HepG2 (cell line): Measurements from ENCODE around the gene PIGO. TPM values are rescaled to one million over a fixed set of nuclear protein-coding genes. Genes with fewer than 3 reads are reported as not detected.

Experiments used
- ATAC-seq: fragments of 200-7000 bp; cut with Tn5 transposase; 3 replicates; pipeline ENCODE4 v1.9.1; 2020; ENCODE audit warnings: mild to moderate bottlenecking, moderate library complexity
- BruUV-seq: library from RNA; stranded (reverse); fragments of 400-500 nt; replicated peaks from 2 replicates; lab custom pipeline; 2021; lab: Mats Ljungman, UMichigan
- CTCF ChIA-PET: fragments of 300-600 bp; formaldehyde crosslinking; extraction: SDS; loops from one replicate; lab custom pipeline; 2021; ENCODE audit warnings: low total read pairs, inconsistent platforms, low intra/inter-chr PET ratio; lab: Yijun Ruan, JAX
- POLR2A ChIA-PET: fragments of 350-600 bp; sonication (Branson Sonifier 250); formaldehyde crosslinking; loops from one replicate; lab custom pipeline; 2020; ENCODE audit warnings: antibody characterized with exemption, inconsistent platforms; lab: Yijun Ruan, JAX
- DNase-seq: peaks from one replicate; pipeline ENCODE4 v3.0.0-alpha.2; 2015; ENCODE audit warnings: low spot score
- FAIRE-seq: peaks from 3 replicates; lab custom pipeline; 2011; peaks lifted over from hg19 to GRCh38; lab: Jason Lieb, UNC
- H2AFZ ChIP-seq: one replicate; pipeline ENCODE4 v1.6.1; 2011; ENCODE audit warnings: low read length, inconsistent platforms
- H3K27ac ChIP-seq: fragments of 300-600 bp; 3 replicates; pipeline ENCODE4 v1.8.0; 2011; ENCODE audit warnings: mixed run types, mild to moderate bottlenecking, mixed read lengths, low read length, inconsistent platforms; ENCODE audit not compliant: insufficient read depth; ENCODE audit errors: extremely low read length
- H3K27me3 ChIP-seq, 2 experiments: fragments of 200-600 bp in 1 of 2; 2 replicates in 1 of 2; 3 replicates in 1 of 2; pipeline versions ENCODE4 v1.6.0 to v1.8.0; 2011; ENCODE audit warnings: low read length in 2 of 2, mild to moderate bottlenecking in 2 of 2, moderate library complexity in 2 of 2, inconsistent platforms in 1 of 2; ENCODE audit not compliant: insufficient read depth in 2 of 2, control insufficient read depth in 1 of 2
- H3K36me3 ChIP-seq, 2 experiments: fragments of 200-600 bp in 1 of 2; replicated peaks in 1 of 2; 2 replicates in 1 of 2; 3 replicates in 1 of 2; pipeline versions ENCODE4 v1.5.1 to v1.8.0; 2011; ENCODE audit warnings: low read length in 2 of 2, inconsistent platforms in 1 of 2; ENCODE audit not compliant: insufficient read depth in 2 of 2, control insufficient read depth in 1 of 2
- H3K4me1 ChIP-seq: 2 replicates; pipeline ENCODE4 v1.5.1; 2012; ENCODE audit warnings: low read length, inconsistent platforms; ENCODE audit not compliant: insufficient read depth
- H3K4me2 ChIP-seq: 2 replicates; pipeline ENCODE4 v1.6.0; 2011; ENCODE audit warnings: low read depth, low read length, inconsistent platforms
- H3K4me3 ChIP-seq, 3 experiments: fragments of 200-600 bp in 1 of 3; sonication (generic), shearing (Covaris generic) in 1 of 3; replicated peaks in 1 of 3; 2 replicates each; pipeline ENCODE4 v1.5.1; 2011 to 2016; ENCODE audit warnings: low read length in 3 of 3, inconsistent platforms in 2 of 3, low read depth in 2 of 3, mild to moderate bottlenecking in 2 of 3, control low read depth in 1 of 3, mixed read lengths in 1 of 3; ENCODE audit not compliant: insufficient read depth in 1 of 3
- H3K79me2 ChIP-seq: one replicate; pipeline ENCODE4 v1.6.1; 2011; ENCODE audit warnings: low read length, inconsistent platforms; ENCODE audit not compliant: insufficient read depth
- H3K9ac ChIP-seq: 2 replicates; pipeline ENCODE4 v1.6.0; 2011; ENCODE audit warnings: mild to moderate bottlenecking, low read depth, low read length, inconsistent platforms; ENCODE audit not compliant: insufficient read depth
- H3K9me3 ChIP-seq: 2 replicates; pipeline ENCODE4 v1.5.1; 2012; ENCODE audit warnings: mild to moderate bottlenecking, low read length
- H4K20me1 ChIP-seq: 2 replicates; pipeline ENCODE4 v1.6.0; 2011; ENCODE audit warnings: inconsistent platforms, mild to moderate bottlenecking, low read length, moderate library complexity; ENCODE audit not compliant: insufficient read depth
- KDM1A ChIP-seq: IDR thresholded peaks from 2 replicates; pipeline ENCODE4 v1.6.1; 2016; ENCODE audit warnings: missing compliant biosample characterization
- MAFK ChIP-seq, 2 experiments: IDR thresholded peaks in 1 of 2; conservative IDR thresholded peaks in 1 of 2; 2 replicates each; pipeline ENCODE4 v1.6.1; 2011; ENCODE audit warnings: improper control_type of control experiment in 2 of 2, low read length in 2 of 2
- NCOR1 ChIP-seq: fragments of 200-600 bp; sonication (generic); IDR thresholded peaks from 2 replicates; pipeline ENCODE4 v1.7.0; 2017; ENCODE audit warnings: antibody characterized with exemption, low read length, borderline replicate concordance
- POLR2A ChIP-seq, 2 experiments: IDR thresholded peaks; 2 replicates each; pipeline ENCODE4 v1.6.1; 2011; ENCODE audit warnings: low read depth in 2 of 2, low read length in 2 of 2, mild to moderate bottlenecking in 1 of 2, moderate library complexity in 1 of 2; ENCODE audit not compliant: insufficient read depth in 1 of 2
- POLR2AphosphoS2 ChIP-seq: IDR thresholded peaks from 2 replicates; pipeline ENCODE4 v1.6.1; 2011; ENCODE audit warnings: low read depth, low read length, improper control_type of control experiment
- ZNF773 ChIP-seq: sonication (generic); formaldehyde crosslinking; IDR thresholded peaks from 2 replicates; pipeline ENCODE4 v1.4.0; 2020; ENCODE audit warnings: missing genetic modification reagents, borderline replicate concordance
- WGBS: methylation state at CpG from one replicate; pipeline ENCODE4 v1.1.6; 2017; ENCODE audit warnings: low lambda C conversion rate; 5-methylcytosine and 5-hydroxymethylcytosine counted together
- in situ Hi-C: cut with HindIII; loops from 2 replicates; pipeline ENCODE4 v1.10.0; 2017; ENCODE audit warnings: low pct_unique_long_range_greater_than_20kb; ENCODE audit not compliant: extremely low pct_ligation_motif_present
- intact Hi-C: fragments of 100-400 bp; cut with micrococcal nuclease; formaldehyde crosslinking; loops from one replicate; pipeline ENCODE4 v1.10.0; 2022; ENCODE audit not compliant: unreplicated experiment
- polyA plus RNA-seq, 8 experiments: library from polyadenylated mRNA; depleted of rRNA in 3 of 8; stranded (reverse) in 7 of 8; unstranded in 1 of 8; fragments of >200 nt; fragmentation: Illumina TruSeq in 4 of 8; extraction: Trizol in 4 of 8; gene quantifications; 2 replicates each; pipeline versions ENCODE4 v1.2.1 to v1.2.3, GENCODE V29; 2011 to 2016; ENCODE audit warnings: low read depth in 4 of 8, missing spikeins in 1 of 8, mixed read lengths in 1 of 8; ENCODE audit not compliant: insufficient read depth in 1 of 8
- total RNA-seq, 5 experiments: library from RNA; depleted of rRNA; stranded (reverse); fragments of >200 nt; fragmentation: Illumina TruSeq; extraction: Trizol; gene quantifications; 2 replicates each; pipeline ENCODE4 v1.2.3, GENCODE V29; 2016; ENCODE audit warnings: low read depth in 1 of 5
- TF ChIP-seq, protein P1 (sequence below): sonication (generic); formaldehyde crosslinking; IDR thresholded peaks from 2 replicates; pipeline ENCODE4 v1.4.0; 2020; ENCODE audit warnings: missing genetic modification reagents, mild to moderate bottlenecking, borderline replicate concordance

PIGO gene
- total and polyA plus RNA-seq, 2 of the 13 experiments (the other 11 are each of a cell fraction or from before 2014, with no cell fraction given) = 20.5 to 26.2 TPM

DNA sequence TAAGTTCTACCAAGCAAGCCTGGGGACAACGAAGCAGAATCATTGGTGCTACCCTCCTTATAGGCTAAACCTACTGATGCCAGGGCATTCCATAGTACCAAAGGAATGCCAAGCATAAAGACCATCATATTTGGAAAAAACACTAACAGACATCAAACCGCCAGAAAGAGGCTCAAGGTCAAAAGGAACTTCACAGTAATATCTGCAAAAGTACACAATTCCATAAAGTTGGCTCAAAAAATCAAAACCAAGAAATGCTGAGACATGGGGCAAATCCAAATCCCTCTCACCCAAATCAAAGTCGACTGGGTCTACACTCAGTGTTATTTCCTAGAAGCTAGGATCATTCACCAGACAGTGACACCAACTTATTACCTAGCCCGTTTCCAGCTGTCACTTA, 27.4 kb downstream of the PIGO start:
- ATAC-seq = no peak
- Histone ChIP-seq H2AFZ (no peak overlapping the region), H3K36me3 (peaks cover 25 to 51% of the 10 kb centered on the region in 2 experiments), H3K79me2 (peaks cover 53% of the 10 kb centered on the region), H3K4me1 (peaks cover 37% of the 10 kb centered on the region), H3K4me2 (peak overlapping the region; percentile 55), H3K4me3 (no peak overlapping the region; a peak in 1 of 6 replicates), H3K9ac (no peak overlapping the region), H3K9me3 (no peaks in the 10 kb centered on the region), H4K20me1 (peaks cover 41% of the 10 kb centered on the region), H3K27me3 (no peaks in the 10 kb centered on the region; a peak in 1 of 5 replicates), H3K27ac (no peak overlapping the region)
- TF ChIP-seq, protein P1, sequence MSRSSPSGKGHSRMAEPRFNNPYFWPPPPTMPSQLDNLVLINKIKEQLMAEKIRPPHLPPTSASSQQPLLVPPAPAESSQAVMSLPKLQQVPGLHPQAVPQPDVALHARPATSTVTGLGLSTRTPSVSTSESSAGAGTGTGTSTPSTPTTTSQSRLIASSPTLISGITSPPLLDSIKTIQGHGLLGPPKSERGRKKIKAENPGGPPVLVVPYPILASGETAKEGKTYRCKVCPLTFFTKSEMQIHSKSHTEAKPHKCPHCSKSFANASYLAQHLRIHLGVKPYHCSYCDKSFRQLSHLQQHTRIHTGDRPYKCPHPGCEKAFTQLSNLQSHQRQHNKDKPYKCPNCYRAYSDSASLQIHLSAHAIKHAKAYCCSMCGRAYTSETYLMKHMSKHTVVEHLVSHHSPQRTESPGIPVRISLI (CRISPR knock-in tag) = no peak
- TF ChIP-seq POLR2AphosphoS2 (peak; percentile 54; the same call in 1 of the 2 replicates), POLR2A (IDR thresholded peaks at IDR 0.05; ENCODE audit: insufficient read depth in 1 of 2, low read depth in 2 of 2, low read length in 2 of 2) (peak in 1 of 2 experiments; percentile 61; a peak in 2 of 4 replicates)
- in situ Hi-C loops (no loop called here), intact Hi-C loops (no loop called here)
- WGBS = 89% methylated on average over 4 of the region's 4 CpGs
- FAIRE-seq = no peak
- POLR2A ChIA-PET = interaction anchor here (0.7 to 3.2 kb wide), 2 partner anchors 9 to 11 kb away, joined by 3 to 23 read pairs; partner anchors contain the start of gene FANCG
- CTCF ChIA-PET = no interaction called here
- DNase-seq = no peak
- BruUV-seq = no TSS peak

- no peak for FAIRE-seq
- no peak for TF ChIP-seq NCOR1
- TF ChIP-seq MAFK (conservative IDR thresholded peaks at IDR 0.05 in 1 of 2, IDR thresholded peaks at IDR 0.05 in 1 of 2; ENCODE audit: low read length in 2 of 2) = no peak
- TF ChIP-seq ZNF773 (CRISPR knock-in tag) = no peak
- no peak for TF ChIP-seq KDM1A (CRISPR knock-in tag)
- Histone ChIP-seq H3K4me2 (no peak overlapping the region), H3K9ac (no peak overlapping the region), H3K4me3 (no peak overlapping the region), H3K9me3 (no peaks in the 10 kb centered on the region), H2AFZ (no peak overlapping the region), H3K27ac (no peak overlapping the region), H3K79me2 (peaks cover 53% of the 10 kb centered on the region), H4K20me1 (peaks cover 41% of the 10 kb centered on the region), H3K27me3 (no peaks in the 10 kb centered on the region; a peak in 1 of 5 replicates), H3K4me1 (peaks cover 29% of the 10 kb centered on the region), H3K36me3 (peaks cover 40 to 71% of the 10 kb centered on the region in 2 experiments)
- POLR2A ChIA-PET = no interaction called here
- WGBS = 92% methylated on average over 1 of the region's 1 CpG
- BruUV-seq = no TSS peak
- intact Hi-C loops = no loop called here
- DNase-seq = no peak
- ATAC-seq = no peak
- CTCF ChIA-PET = no interaction called here
- in situ Hi-C loops = no loop called here
Observed at GRCh38 chr9:35067056-35067455, 29.3 kb downstream of the PIGO start.
